Omental fat pad (tissue), 4 donors: Measurements from ENCODE around the gene ADAM22. TPM values are rescaled to one million over a fixed set of nuclear protein-coding genes. Genes with fewer than 3 reads are reported as not detected.

Source experiments
- ATAC-seq: fragments of 150-250 bp; one replicate; pipeline ENCODE4 v1.9.1; 2016; ENCODE audit warnings: mild to moderate bottlenecking, moderate library complexity; ENCODE audit not compliant: low FRiP score
- DNase-seq: peaks from one replicate; pipeline ENCODE4 v3.0.0-alpha.2; 2019; ENCODE audit warnings: low spot score
- CTCF ChIP-seq, 3 donors: fragments of 450-650 bp; IDR thresholded peaks; one replicate each; pipeline ENCODE4 v1.5.1; 2016 to 2017; ENCODE audit warnings: antibody characterized with exemption in 3 of 3, mild to moderate bottlenecking in 3 of 3, moderate library complexity in 2 of 3
- total RNA-seq, 4 donors: library from RNA; depleted of rRNA; stranded (reverse); fragments of >200 nt; gene quantifications; one replicate each; pipeline ENCODE4 v1.1.0, GENCODE V29; 2016

ADAM22 gene
- total RNA-seq, 4 donors from 2014 or later, result 0.82 to 7.3 (median 3.4) TPM

- no peak for DNase-seq
- no peak for ATAC-seq
- no peak for TF ChIP-seq CTCF (IDR thresholded peaks at IDR 0.05)
These were observed 149.8 kb downstream of the ADAM22 start for GRCh38 chr7:88083883-88084282.

GRCh38 chr7:88089561-88089960 is 155.5 kb downstream of the ADAM22 start:
- DNase-seq (no peak), ATAC-seq (no peak)
- no peak for TF ChIP-seq CTCF (IDR thresholded peaks at IDR 0.05)

- no peak for TF ChIP-seq CTCF (IDR thresholded peaks at IDR 0.05)
- DNase-seq (no peak), ATAC-seq (no peak)
These were observed 156.2 kb downstream of the ADAM22 start for GRCh38 chr7:88090240-88090639.

- no peak for ATAC-seq
- TF ChIP-seq CTCF (IDR thresholded peaks at IDR 0.05), result no peak
- DNase-seq, result no peak
These were observed 156.6 kb downstream of the ADAM22 start for GRCh38 chr7:88090671-88091070.

- no peak for DNase-seq
- ATAC-seq, result no peak
- TF ChIP-seq CTCF (IDR thresholded peaks at IDR 0.05), result no peak
These were observed 158.1 kb downstream of the ADAM22 start for GRCh38 chr7:88091988-88092675.

GRCh38 chr7:88092676-88092999 is 158.6 kb downstream of the ADAM22 start:
- TF ChIP-seq CTCF (IDR thresholded peaks at IDR 0.05), result no peak
- ATAC-seq, result no peak

GRCh38 chr7:88101769-88102168 is 167.7 kb downstream of the ADAM22 start:
- no peak for ATAC-seq
- DNase-seq, result no peak
- TF ChIP-seq CTCF (IDR thresholded peaks at IDR 0.05), result no peak

More at GRCh38 chr7:88092676-88092999, 158.6 kb downstream of the ADAM22 start:
- no peak for DNase-seq
